Transverse colon (tissue), 4 donors: ENCODE measurements around the gene NPAS3. TPM values are rescaled to one million over a fixed set of nuclear protein-coding genes. Genes with fewer than 3 reads are reported as not detected.
A peak's percentile ranks its signal among the peaks of the same experiment; 100 is the strongest.

Source experiments
- DNase-seq: peaks from one replicate; pipeline ENCODE4 v3.0.0-alpha.2; 2019
- H3K27ac ChIP-seq, 4 donors: fragments of 200-600 bp; sonication (generic); 2 replicates each; pipeline ENCODE4 v1.5.1; 2016 to 2018; ENCODE audit warnings: inconsistent platforms in 4 of 4
- H3K27me3 ChIP-seq: fragments of 200-600 bp; sonication (generic); 2 replicates; pipeline ENCODE4 v1.5.1; 2017; ENCODE audit warnings: inconsistent platforms
- H3K36me3 ChIP-seq, 4 donors: fragments of 200-600 bp; sonication (generic); 2 replicates each; pipeline ENCODE4 v1.5.1; 2017 to 2019; ENCODE audit warnings: inconsistent platforms in 4 of 4
- H3K4me1 ChIP-seq, 4 donors: fragments of 200-600 bp; sonication (generic); 2 replicates each; pipeline ENCODE4 v1.5.1; 2017 to 2020; ENCODE audit warnings: inconsistent platforms in 4 of 4
- H3K4me3 ChIP-seq, 4 donors: fragments of 200-600 bp; sonication (generic); 1 replicate in 1 of 4; 2 replicates in 3 of 4; pipeline versions ENCODE4 v1.5.1 to v1.6.1; 2017 to 2019; ENCODE audit warnings: inconsistent platforms in 4 of 4
- H3K9me3 ChIP-seq, 2 donors: fragments of 200-600 bp; sonication (generic); 2 replicates each; pipeline ENCODE4 v1.5.1; 2017 to 2019; ENCODE audit warnings: inconsistent platforms in 2 of 2
- CTCF ChIP-seq, 5 experiments: fragments of 200-600 bp in 3 of 5; fragments of 450-650 bp in 2 of 5; sonication (generic) in 3 of 5; IDR thresholded peaks; 1 replicate in 2 of 5; 2 replicates in 3 of 5; pipeline ENCODE4 v1.5.1; 2016 to 2017; ENCODE audit warnings: antibody characterized with exemption in 5 of 5, inconsistent platforms in 3 of 5, mild to moderate bottlenecking in 2 of 5, moderate library complexity in 1 of 5
- EP300 ChIP-seq: sonication (generic); formaldehyde crosslinking; IDR thresholded peaks from one replicate; pipeline ENCODE4 v1.6.1; 2017; ENCODE audit warnings: antibody characterized with exemption, low read depth
- POLR2A ChIP-seq: fragments of 450-650 bp; IDR thresholded peaks from one replicate; pipeline ENCODE4 v1.6.1; 2016; ENCODE audit warnings: antibody characterized with exemption, mild to moderate bottlenecking, moderate library complexity
- POLR2AphosphoS5 ChIP-seq, 3 donors: sonication (generic); formaldehyde crosslinking; IDR thresholded peaks; one replicate each; pipeline ENCODE4 v1.6.1; 2016; ENCODE audit warnings: antibody characterized with exemption in 3 of 3
- WGBS, 2 donors: methylation state at CpG; one replicate each; pipeline ENCODE4 v1.1.5; 2018; ENCODE audit warnings: low coverage in 1 of 2; 5-methylcytosine and 5-hydroxymethylcytosine counted together
- in situ Hi-C, 4 donors: fragments of 200-750 bp; cut with MboI; loops; one replicate each; pipeline versions ENCODE4 v1.15.0 to v1.15.1; 2017; ENCODE audit warnings: low sequenced_read_pairs in 3 of 4, low pct_ligation_motif_present in 1 of 4, low pct_unique_long_range_greater_than_20kb in 1 of 4
- intact Hi-C: fragments of 100-400 bp; cut with DNase I; formaldehyde crosslinking; loops from one replicate; pipeline ENCODE4 v1.15.1; 2023; ENCODE audit warnings: low total_unique reads
- total RNA-seq, 4 donors: library from RNA; depleted of rRNA; stranded (reverse); fragments of >200 nt; gene quantifications; one replicate each; pipeline ENCODE4 v1.1.0, GENCODE V29; 2016

The NPAS3 gene
- total RNA-seq, 4 donors from 2014 or later: 0.96 to 6.4 (median 1.8) TPM

GRCh38 chr14:33573301-33573880 lies 634.7 kb downstream of the NPAS3 start:
- H3K9me3 ChIP-seq: no peaks in the 10 kb centered on the region
- H3K4me1 ChIP-seq: peaks cover 0 to 42% (median 9%) of the 10 kb centered on the region in 4 donors
- no peak overlapping the region for H3K4me3 ChIP-seq
- intact Hi-C loops: no loop called here
- 78 to 82% methylated on average over 2 to 3 of the region's 3 CpGs for WGBS, 2 donors
- H3K27ac ChIP-seq: no peak overlapping the region
- no peak for DNase-seq
- in situ Hi-C loops: no loop called here
- TF ChIP-seq POLR2AphosphoS5 (IDR thresholded peaks at IDR 0.05) (no peak), EP300 (no peak), CTCF (IDR thresholded peaks at IDR 0.05) (no peak), POLR2A (no peak)
- H3K36me3 ChIP-seq: no peaks in the 10 kb centered on the region
- H3K27me3 ChIP-seq: no peaks in the 10 kb centered on the region

GRCh38 chr14:33576014-33576413 lies 637.3 kb downstream of the NPAS3 start:
- H3K36me3 ChIP-seq: no peaks in the 10 kb centered on the region
- TF ChIP-seq POLR2AphosphoS5 (IDR thresholded peaks at IDR 0.05) (no peak), CTCF (IDR thresholded peaks at IDR 0.05) (no peak), POLR2A (no peak), EP300 (no peak)
- in situ Hi-C loops: no loop called here
- H3K27ac ChIP-seq: peak overlapping the region in 2 of 4 donors; percentile 45 to 56
- no peaks in the 10 kb centered on the region for H3K9me3 ChIP-seq
- intact Hi-C loops: no loop called here
- H3K4me3 ChIP-seq: no peak overlapping the region
- H3K4me1 ChIP-seq: peaks cover 0 to 45% (median 14%) of the 10 kb centered on the region in 4 donors
- 40 to 61% methylated on average over 7 of the region's 7 CpGs for WGBS, 2 donors
- H3K27me3 ChIP-seq: no peaks in the 10 kb centered on the region
- no peak for DNase-seq

GRCh38 chr14:33578461-33579216 lies 640.0 kb downstream of the NPAS3 start:
- in situ Hi-C loops: no loop called here
- Histone ChIP-seq H3K36me3 (no peaks in the 10 kb centered on the region), H3K27me3 (no peaks in the 10 kb centered on the region), H3K9me3 (no peaks in the 10 kb centered on the region), H3K27ac (no peak overlapping the region), H3K4me1 (peaks cover 0 to 37% (median 14%) of the 10 kb centered on the region in 4 donors), H3K4me3 (no peak overlapping the region)
- DNase-seq: no peak
- TF ChIP-seq POLR2A (no peak), CTCF (IDR thresholded peaks at IDR 0.05) (no peak)
- intact Hi-C loops: no loop called here
- WGBS, 2 donors: 67% methylated on average over 3 of the region's 3 CpGs; no CpG with 5 or more reads in 1 of the 2 donors

GRCh38 chr14:33580231-33580749 lies 641.6 kb downstream of the NPAS3 start:
- 40 to 62% methylated on average over 9 of the region's 9 CpGs for WGBS, 2 donors
- no peak for TF ChIP-seq POLR2AphosphoS5 (IDR thresholded peaks at IDR 0.05)
- no peak for TF ChIP-seq POLR2A
- TF ChIP-seq EP300: no peak
- TF ChIP-seq CTCF (IDR thresholded peaks at IDR 0.05): no peak
- Histone ChIP-seq H3K9me3 (no peaks in the 10 kb centered on the region), H3K4me1 (peaks cover 0 to 30% (median 13%) of the 10 kb centered on the region in 4 donors), H3K27me3 (no peaks in the 10 kb centered on the region), H3K36me3 (no peaks in the 10 kb centered on the region), H3K27ac (no peak overlapping the region), H3K4me3 (no peak overlapping the region)
- intact Hi-C loops (no loop called here), in situ Hi-C loops (no loop called here)
- peak; percentile 28 for DNase-seq
